Right lobe of liver (tissue), 6 donors: Measurements from ENCODE around the gene SRD5A1. TPM values are rescaled to one million over a fixed set of nuclear protein-coding genes. Genes with fewer than 3 reads are reported as not detected.

Experiments
- ATAC-seq, 4 donors: fragments of 200-7000 bp; cut with Tn5 transposase; one replicate each; pipeline ENCODE4 v1.9.1; 2020; ENCODE audit warnings: mild to moderate bottlenecking in 4 of 4, moderate library complexity in 4 of 4
- DNase-seq, 3 donors: peaks; one replicate each; pipeline ENCODE4 v3.0.0-alpha.2; 2020
- H3K27ac ChIP-seq, 3 donors: fragments of 200-600 bp; one replicate each; pipeline ENCODE4 v1.8.0; 2022
- H3K27me3 ChIP-seq, 2 donors: fragments of 200-600 bp; one replicate each; pipeline ENCODE4 v1.8.0; 2022
- H3K36me3 ChIP-seq, 4 donors: fragments of 200-600 bp; sonication (generic) in 1 of 4; one replicate each; pipeline versions ENCODE4 v1.5.1 to v1.8.0; 2017 to 2022; ENCODE audit warnings: control low read depth in 1 of 4
- H3K4me1 ChIP-seq, 4 donors: fragments of 200-600 bp; sonication (generic) in 1 of 4; one replicate each; pipeline versions ENCODE4 v1.5.1 to v1.8.0; 2017 to 2022; ENCODE audit warnings: control low read depth in 1 of 4
- H3K4me3 ChIP-seq, 3 donors: fragments of 200-600 bp; one replicate each; pipeline ENCODE4 v1.8.0; 2022
- H3K9me3 ChIP-seq, 4 donors: fragments of 200-600 bp; sonication (generic) in 1 of 4; one replicate each; pipeline versions ENCODE4 v1.5.1 to v1.8.0; 2017 to 2022; ENCODE audit warnings: control low read depth in 1 of 4
- POLR2A ChIP-seq: fragments of 450-650 bp; IDR thresholded peaks from one replicate; pipeline ENCODE4 v1.6.1; 2017; ENCODE audit warnings: antibody characterized with exemption, mild to moderate bottlenecking
- WGBS: methylation state at CpG from one replicate; pipeline ENCODE4 v1.1.6; 2018; ENCODE audit warnings: low coverage, low lambda C conversion rate; ENCODE audit not compliant: insufficient coverage; ENCODE audit errors: missing lambda C conversion rate; 5-methylcytosine and 5-hydroxymethylcytosine counted together
- intact Hi-C, 2 donors: fragments of 100-400 bp; cut with DNase I; formaldehyde crosslinking; loops; one replicate each; pipeline versions ENCODE4 v1.11.2 to v1.14.1; 2022
- total RNA-seq, 6 experiments: library from RNA; depleted of rRNA in 2 of 6; stranded (reverse); fragments of >200 nt in 2 of 6; fragmentation: NEBNext Ultra II Directional in 3 of 6; extraction: Animal tissue kit (Norgen Biotek cat#: 25700) in 3 of 6; gene quantifications; one replicate each; pipeline versions ENCODE4 v1.1.0 to v1.2.4, GENCODE V29; 2016 to 2023
- TF ChIP-seq, protein P1 (sequence below), 4 donors: fragments of 200-600 bp in 3 of 4; fragments of 450-650 bp in 1 of 4; IDR thresholded peaks; one replicate each; pipeline versions ENCODE4 v1.5.1 to v1.8.0; 2016 to 2022; ENCODE audit warnings: antibody characterized with exemption in 4 of 4, mild to moderate bottlenecking in 2 of 4
- donor health status: DM: no; HTN: yes; CAD: no.
- donor health status: DM: no; HTN: no; CAD: no.
- donor health status: DM: no; HTN: no; CAD: no.
- donor health status: DM: no; HTN: yes; CAD: no.
- donor health status: DM: no; HTN: yes; CAD: no.

The SRD5A1 gene
- total RNA-seq, 6 experiments from 2014 or later = 13.5 to 87.6 (median 52.2) TPM

DNA sequence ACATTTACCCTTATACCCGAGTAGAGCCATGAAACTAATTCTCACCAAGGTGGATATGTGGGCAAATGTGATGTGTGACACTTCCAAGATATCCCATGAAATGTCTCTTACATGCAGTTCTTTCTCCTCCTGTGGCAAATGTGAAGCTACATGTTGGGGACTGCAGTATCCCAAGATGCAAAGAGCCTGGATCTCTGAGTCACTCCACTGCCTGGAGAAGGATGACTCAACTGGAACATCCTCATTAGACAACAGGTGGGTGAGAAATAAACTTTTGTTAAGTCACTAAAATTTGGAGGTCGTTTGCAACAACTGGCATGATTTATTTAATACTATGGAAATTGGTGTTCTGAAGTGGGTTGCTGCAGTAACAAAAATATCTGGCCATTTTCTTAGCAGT is 43.5 kb downstream of the SRD5A1 start:
- no peak for TF ChIP-seq POLR2A
- TF ChIP-seq, protein P1, sequence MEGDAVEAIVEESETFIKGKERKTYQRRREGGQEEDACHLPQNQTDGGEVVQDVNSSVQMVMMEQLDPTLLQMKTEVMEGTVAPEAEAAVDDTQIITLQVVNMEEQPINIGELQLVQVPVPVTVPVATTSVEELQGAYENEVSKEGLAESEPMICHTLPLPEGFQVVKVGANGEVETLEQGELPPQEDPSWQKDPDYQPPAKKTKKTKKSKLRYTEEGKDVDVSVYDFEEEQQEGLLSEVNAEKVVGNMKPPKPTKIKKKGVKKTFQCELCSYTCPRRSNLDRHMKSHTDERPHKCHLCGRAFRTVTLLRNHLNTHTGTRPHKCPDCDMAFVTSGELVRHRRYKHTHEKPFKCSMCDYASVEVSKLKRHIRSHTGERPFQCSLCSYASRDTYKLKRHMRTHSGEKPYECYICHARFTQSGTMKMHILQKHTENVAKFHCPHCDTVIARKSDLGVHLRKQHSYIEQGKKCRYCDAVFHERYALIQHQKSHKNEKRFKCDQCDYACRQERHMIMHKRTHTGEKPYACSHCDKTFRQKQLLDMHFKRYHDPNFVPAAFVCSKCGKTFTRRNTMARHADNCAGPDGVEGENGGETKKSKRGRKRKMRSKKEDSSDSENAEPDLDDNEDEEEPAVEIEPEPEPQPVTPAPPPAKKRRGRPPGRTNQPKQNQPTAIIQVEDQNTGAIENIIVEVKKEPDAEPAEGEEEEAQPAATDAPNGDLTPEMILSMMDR (IDR thresholded peaks at IDR 0.05) = no peak
- Histone ChIP-seq H3K9me3 (no peaks in the 10 kb centered on the region), H3K4me3 (no peak overlapping the region), H3K27ac (no peak overlapping the region), H3K4me1 (peaks cover 0 to 7% (median 0%) of the 10 kb centered on the region in 4 donors), H3K27me3 (no peaks in the 10 kb centered on the region), H3K36me3 (no peaks in the 10 kb centered on the region)
- DNase-seq (no peak), ATAC-seq (no peak)
- WGBS = 88% methylated on average over 2 of the region's 2 CpGs
- intact Hi-C loops = no loop called here

DNA sequence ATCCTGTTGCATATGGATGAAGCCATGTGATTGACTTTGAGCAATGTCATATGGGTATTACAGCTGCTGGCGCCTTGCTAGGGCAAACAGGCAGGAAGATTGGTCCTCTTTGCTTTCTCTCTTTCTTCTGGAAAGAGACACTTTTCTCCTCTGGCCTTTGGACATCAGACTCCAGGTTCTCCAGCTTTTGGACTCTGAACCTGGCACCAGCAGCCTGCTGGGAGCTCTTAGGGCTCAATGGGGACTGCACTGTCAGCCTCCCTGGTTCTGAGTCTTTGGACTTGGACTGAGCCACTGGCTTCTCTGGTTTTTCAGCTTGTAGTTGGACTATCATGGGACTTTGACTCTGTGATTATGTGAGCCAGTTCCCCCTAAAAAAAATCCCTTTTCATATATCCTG is 45.1 kb downstream of the SRD5A1 start:
- no peak overlapping the region for H3K27ac ChIP-seq
- H3K36me3 ChIP-seq = no peaks in the 10 kb centered on the region
- TF ChIP-seq, protein P1 (IDR thresholded peaks at IDR 0.05) = no peak
- no peak for TF ChIP-seq POLR2A
- H3K27me3 ChIP-seq = no peaks in the 10 kb centered on the region
- no peak for DNase-seq
- peaks cover 0 to 7% (median 0%) of the 10 kb centered on the region in 4 donors for H3K4me1 ChIP-seq
- intact Hi-C loops = no loop called here
- H3K9me3 ChIP-seq = no peaks in the 10 kb centered on the region
- WGBS = 56% methylated on average over 1 of the region's 1 CpG
- ATAC-seq = peak in 3 of 4 donors; percentile 25 to 76 (median 50)
- no peak overlapping the region for H3K4me3 ChIP-seq

DNA sequence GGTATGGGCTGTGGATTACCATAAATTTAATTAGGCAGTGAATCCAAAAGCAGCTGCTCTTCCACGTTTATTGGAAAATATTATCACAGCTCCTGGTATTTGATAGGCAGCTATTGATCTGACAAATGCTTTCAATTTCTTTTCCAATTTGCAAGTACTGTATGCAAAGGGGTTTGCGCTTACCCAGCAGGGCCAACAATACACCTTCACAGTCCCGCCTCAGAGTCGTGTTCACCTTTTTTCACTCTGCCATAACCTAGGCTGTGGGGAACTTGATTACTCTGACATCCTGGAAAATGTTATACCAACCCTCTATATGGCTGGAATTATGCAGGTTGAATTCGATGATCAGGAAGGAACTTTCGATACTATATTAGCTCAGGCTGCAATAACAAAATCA is 47.7 kb downstream of the SRD5A1 start:
- DNase-seq (no peak), ATAC-seq (no peak)
- intact Hi-C loops = no loop called here
- TF ChIP-seq, protein P1 (IDR thresholded peaks at IDR 0.05) = no peak
- no peak for TF ChIP-seq POLR2A
- 56% methylated on average over 6 of the region's 6 CpGs for WGBS
- no peaks in the 10 kb centered on the region for H3K36me3 ChIP-seq
- H3K27me3 ChIP-seq = no peaks in the 10 kb centered on the region
- H3K4me1 ChIP-seq = peaks cover 0 to 7% (median 0%) of the 10 kb centered on the region in 4 donors
- H3K4me3 ChIP-seq = no peak overlapping the region
- H3K9me3 ChIP-seq = no peaks in the 10 kb centered on the region
- no peak overlapping the region for H3K27ac ChIP-seq

DNA sequence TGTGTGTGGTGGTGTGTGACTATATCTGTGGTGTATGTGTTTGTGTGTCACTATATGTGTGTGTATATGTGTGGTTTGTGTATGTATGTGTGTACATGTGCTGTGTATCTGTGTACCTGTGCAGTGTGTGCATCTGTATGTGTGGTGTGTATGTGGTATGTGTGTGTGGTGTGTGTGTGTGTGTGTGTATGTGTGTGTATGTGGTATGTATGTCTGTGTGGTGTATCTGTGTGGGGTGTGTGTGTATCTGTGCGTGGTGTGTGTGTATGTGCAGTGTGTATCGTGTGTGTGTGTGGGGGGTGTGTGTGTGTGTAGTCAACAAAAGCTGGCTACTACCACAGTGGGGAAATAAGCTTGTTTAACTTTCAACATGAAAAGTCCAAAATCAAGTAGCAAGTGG is 48.4 kb downstream of the SRD5A1 start:
- Histone ChIP-seq H3K27me3 (no peaks in the 10 kb centered on the region), H3K4me1 (peaks cover 0 to 7% (median 0%) of the 10 kb centered on the region in 4 donors), H3K27ac (no peak overlapping the region), H3K36me3 (no peaks in the 10 kb centered on the region), H3K4me3 (no peak overlapping the region), H3K9me3 (no peaks in the 10 kb centered on the region)
- 87% methylated on average over 2 of the region's 2 CpGs for WGBS
- intact Hi-C loops = no loop called here
- TF ChIP-seq, protein P1 (IDR thresholded peaks at IDR 0.05) = no peak
- TF ChIP-seq POLR2A = no peak
- ATAC-seq (peak in 2 of 4 donors; percentile 2 to 6), DNase-seq (no peak)

DNA sequence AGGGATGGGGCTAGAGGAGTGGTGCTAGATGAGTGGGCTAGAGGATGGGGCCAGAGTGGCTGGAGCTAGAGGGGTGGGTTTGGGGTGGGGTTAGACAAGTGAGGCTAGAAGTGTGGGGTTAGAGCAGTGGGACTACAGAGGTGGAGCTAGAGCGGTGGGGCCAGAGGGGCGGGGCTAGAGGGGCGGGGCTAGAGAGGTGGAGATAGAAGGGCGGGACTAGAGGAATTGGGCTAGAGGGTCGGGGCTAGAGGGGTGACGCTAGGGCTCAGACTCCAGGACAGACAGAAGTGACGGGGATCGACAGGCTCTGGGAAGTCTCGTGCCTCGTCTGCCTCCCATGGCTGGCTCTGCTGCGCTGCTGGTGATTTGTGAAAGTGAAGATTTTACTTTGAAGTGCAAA is 49.0 kb downstream of the SRD5A1 start:
- H3K4me3 ChIP-seq = no peak overlapping the region
- ATAC-seq (peak in 1 of 4 donors; percentile 47), DNase-seq (no peak)
- no peak for TF ChIP-seq POLR2A
- 41% methylated on average over 6 of the region's 11 CpGs for WGBS
- no peak overlapping the region for H3K27ac ChIP-seq
- peaks cover 0 to 7% (median 0%) of the 10 kb centered on the region in 4 donors for H3K4me1 ChIP-seq
- no peaks in the 10 kb centered on the region for H3K27me3 ChIP-seq
- no peaks in the 10 kb centered on the region for H3K9me3 ChIP-seq
- intact Hi-C loops = no loop called here
- no peaks in the 10 kb centered on the region for H3K36me3 ChIP-seq
